SK-N-SH treated with all-trans-retinoic acid at 6 μM for 48 hours (cell line): ENCODE results near the gene CIDEC.
A peak's percentile ranks its signal among the peaks of the same experiment; 100 is the strongest.
"Not testable (repeated sequence)": the region's sequence is repeated elsewhere in the genome, so short reads cannot be mapped to it uniquely, and the experiment has no call there.

ENCODE experiments used
- ATAC-seq: fragments of 200-7000 bp; cut with Tn5 transposase; 3 replicates; pipeline ENCODE4 v1.9.1; 2020; ENCODE audit warnings: mild to moderate bottlenecking, moderate library complexity
- ARNTL ChIP-seq: fragments of 450-650 bp; formaldehyde crosslinking; IDR thresholded peaks from 2 replicates; pipeline ENCODE4 v1.5.0; 2020; ENCODE audit warnings: low read depth, mild to moderate bottlenecking, moderate library complexity, borderline replicate concordance
- BACH2 ChIP-seq: fragments of 250-450 bp; sonication (Bioruptor Pico); IDR thresholded peaks from 2 replicates; pipeline ENCODE4 v1.9.0; 2021; ENCODE audit warnings: mild to moderate bottlenecking, borderline replicate concordance
- CSDC2 ChIP-seq: fragments of 250-450 bp; sonication (Bioruptor Pico); IDR thresholded peaks from 2 replicates; pipeline ENCODE4 v1.5.0; 2020; ENCODE audit warnings: mild to moderate bottlenecking, moderate library complexity
- CSRNP3 ChIP-seq: fragments of 250-450 bp; sonication (Bioruptor Pico); IDR thresholded peaks from 2 replicates; pipeline ENCODE4 v1.5.1; 2021; ENCODE audit warnings: mild to moderate bottlenecking, moderate library complexity
- ESRRG ChIP-seq: fragments of 250-450 bp; sonication (Bioruptor Pico); IDR thresholded peaks from 2 replicates; pipeline ENCODE4 v1.6.1; 2021; ENCODE audit warnings: mild to moderate bottlenecking
- GLIS3 ChIP-seq: fragments of 250-450 bp; sonication (Bioruptor Pico); IDR thresholded peaks from 2 replicates; pipeline ENCODE4 v1.5.0; 2020; ENCODE audit warnings: mild to moderate bottlenecking, moderate library complexity
- OSR1 ChIP-seq: fragments of 250-450 bp; sonication (Bioruptor Pico); IDR thresholded peaks from 2 replicates; pipeline ENCODE4 v1.8.0; 2022; ENCODE audit warnings: moderate library complexity, mild to moderate bottlenecking, inconsistent platforms
- POU6F1 ChIP-seq: fragments of 250-450 bp; sonication (Bioruptor Pico); IDR thresholded peaks from 2 replicates; pipeline ENCODE4 v1.8.0; 2021; ENCODE audit warnings: low read depth, mild to moderate bottlenecking, moderate library complexity, borderline replicate concordance
- PPARA ChIP-seq: fragments of 250-450 bp; sonication (Bioruptor Pico); IDR thresholded peaks from 2 replicates; pipeline ENCODE4 v1.5.0; 2020; ENCODE audit warnings: mild to moderate bottlenecking, borderline replicate concordance
- RARB ChIP-seq: fragments of 250-450 bp; sonication (Bioruptor Pico); IDR thresholded peaks from 2 replicates; pipeline ENCODE4 v1.8.0; 2021; ENCODE audit warnings: mild to moderate bottlenecking, moderate library complexity
- SNAI2 ChIP-seq: fragments of 250-450 bp; sonication (Bioruptor Pico); IDR thresholded peaks from 2 replicates; pipeline ENCODE4 v1.5.0; 2020; ENCODE audit warnings: mild to moderate bottlenecking, moderate library complexity
- TOX ChIP-seq: fragments of 250-450 bp; sonication (Bioruptor Pico); IDR thresholded peaks from 2 replicates; pipeline ENCODE4 v1.8.0; 2021; ENCODE audit warnings: mild to moderate bottlenecking, moderate library complexity, borderline replicate concordance
- ZC3H10 ChIP-seq: fragments of 250-450 bp; sonication (Bioruptor Pico); IDR thresholded peaks from 2 replicates; pipeline ENCODE4 v1.5.1; 2021; ENCODE audit warnings: mild to moderate bottlenecking, moderate library complexity
- ZFP3 ChIP-seq: fragments of 250-450 bp; sonication (Bioruptor Pico); IDR thresholded peaks from 2 replicates; pipeline ENCODE4 v1.5.0; 2020; ENCODE audit warnings: mild to moderate bottlenecking, moderate library complexity
- ZFP30 ChIP-seq: fragments of 450-650 bp; formaldehyde crosslinking; IDR thresholded peaks from 2 replicates; pipeline ENCODE4 v1.5.0; 2022; ENCODE audit warnings: mild to moderate bottlenecking, moderate library complexity
- ZNF565 ChIP-seq: fragments of 450-650 bp; formaldehyde crosslinking; conservative IDR thresholded peaks from 2 replicates; pipeline ENCODE4 v1.5.0; 2020; ENCODE audit warnings: low read depth, mild to moderate bottlenecking, moderate library complexity
- ZNF70 ChIP-seq: fragments of 450-650 bp; formaldehyde crosslinking; IDR thresholded peaks from 2 replicates; pipeline ENCODE4 v1.5.0; 2020; ENCODE audit warnings: mild to moderate bottlenecking, moderate library complexity
- ZNF8 ChIP-seq: fragments of 450-650 bp; formaldehyde crosslinking; IDR thresholded peaks from 2 replicates; pipeline ENCODE4 v1.5.0; 2020; ENCODE audit warnings: mild to moderate bottlenecking, moderate library complexity
- TF ChIP-seq, protein P1 (sequence below): fragments of 250-450 bp; sonication (Bioruptor Pico); IDR thresholded peaks from 2 replicates; pipeline ENCODE4 v1.5.1; 2020; ENCODE audit warnings: low read depth, mild to moderate bottlenecking, moderate library complexity
- TF ChIP-seq, protein P2 (sequence below): fragments of 250-450 bp; sonication (Bioruptor Pico); IDR thresholded peaks from 2 replicates; pipeline ENCODE4 v1.5.0; 2020; ENCODE audit warnings: mild to moderate bottlenecking, moderate library complexity

The CIDEC gene

DNA sequence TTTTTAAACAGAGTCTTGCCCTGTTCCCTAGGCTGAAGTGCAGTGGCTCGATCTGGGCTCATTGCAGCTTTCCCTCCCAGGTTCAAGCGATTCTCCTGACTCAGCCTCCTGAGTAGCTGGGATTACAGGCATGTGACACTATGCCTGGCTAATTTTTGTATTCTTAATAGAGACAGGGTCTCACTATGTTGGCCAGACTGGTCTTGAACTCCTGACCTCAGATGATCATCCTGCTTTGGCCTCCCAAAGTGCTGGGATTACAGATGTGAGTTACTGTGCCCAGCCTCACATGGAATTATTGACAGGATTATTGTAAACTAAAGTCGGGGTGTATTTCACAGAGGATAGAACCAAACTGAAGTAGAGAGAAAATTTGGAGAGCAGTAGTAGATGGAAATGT lies 15.7 kb upstream of the CIDEC start:
- not testable (repeated sequence) for ATAC-seq

- no peak for ATAC-seq
- no peak for TF ChIP-seq ZFP30 (CRISPR knock-in tag)
- TF ChIP-seq OSR1 (CRISPR knock-in tag): no peak
- TF ChIP-seq PPARA: no peak
- TF ChIP-seq POU6F1 (CRISPR knock-in tag): no peak
- TF ChIP-seq ZFP3 (CRISPR knock-in tag): no peak
- TF ChIP-seq TOX (CRISPR knock-in tag): no peak
- TF ChIP-seq ZNF70: no peak
- TF ChIP-seq ZNF8 (CRISPR knock-in tag): no peak
These were observed 13.7 kb upstream of the CIDEC start for GRCh38 chr3:9893739-9894138.

DNA sequence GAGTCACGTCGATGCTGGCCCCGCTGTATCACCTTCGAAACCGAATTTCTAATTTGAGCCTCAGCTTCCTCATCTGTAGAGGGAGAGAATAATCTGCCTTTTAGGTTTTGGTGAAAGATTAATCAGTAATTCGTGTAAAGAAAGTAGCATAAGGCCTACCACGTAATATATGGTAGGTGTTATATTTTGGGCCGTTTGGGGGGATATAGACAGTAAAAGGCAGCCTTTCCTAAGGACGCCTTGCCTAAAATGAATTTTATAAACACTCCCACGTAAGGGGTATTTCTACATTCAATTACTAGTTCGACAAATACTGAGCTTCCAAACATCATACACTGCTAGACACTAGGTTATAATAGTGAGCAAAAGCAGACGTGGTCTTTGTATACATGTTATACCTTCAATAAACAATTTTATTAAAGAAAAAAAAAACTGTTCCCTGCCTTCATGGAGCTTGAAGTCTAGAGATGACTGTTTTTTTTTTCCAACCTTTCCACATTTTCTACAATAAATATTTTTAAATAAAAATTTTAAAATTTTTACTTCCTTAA lies 11.1 kb upstream of the CIDEC start:
- ATAC-seq: no peak; the same call in 2 of the 3 replicates

GRCh38 chr3:9890249-9891071 lies 10.4 kb upstream of the CIDEC start, which contains the start of gene JAGN1:
Gene JAGN1 (plus strand): TSS chr3:9890610. CDS start chr3:9890723, 113 bp downstream.
- peak; percentile 93 for ATAC-seq
- TF ChIP-seq, protein P1, sequence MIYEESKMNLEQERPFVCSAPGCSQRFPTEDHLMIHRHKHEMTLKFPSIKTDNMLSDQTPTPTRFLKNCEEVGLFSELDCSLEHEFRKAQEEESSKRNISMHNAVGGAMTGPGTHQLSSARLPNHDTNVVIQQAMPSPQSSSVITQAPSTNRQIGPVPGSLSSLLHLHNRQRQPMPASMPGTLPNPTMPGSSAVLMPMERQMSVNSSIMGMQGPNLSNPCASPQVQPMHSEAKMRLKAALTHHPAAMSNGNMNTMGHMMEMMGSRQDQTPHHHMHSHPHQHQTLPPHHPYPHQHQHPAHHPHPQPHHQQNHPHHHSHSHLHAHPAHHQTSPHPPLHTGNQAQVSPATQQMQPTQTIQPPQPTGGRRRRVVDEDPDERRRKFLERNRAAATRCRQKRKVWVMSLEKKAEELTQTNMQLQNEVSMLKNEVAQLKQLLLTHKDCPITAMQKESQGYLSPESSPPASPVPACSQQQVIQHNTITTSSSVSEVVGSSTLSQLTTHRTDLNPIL (CRISPR knock-in tag): no peak
- TF ChIP-seq RARB (CRISPR knock-in tag) (no peak), ZNF565 (CRISPR knock-in tag) (no peak), SNAI2 (CRISPR knock-in tag) (no peak), ZNF70 (no peak), TOX (CRISPR knock-in tag) (no peak), ZC3H10 (CRISPR knock-in tag) (no peak)
- TF ChIP-seq, protein P2, sequence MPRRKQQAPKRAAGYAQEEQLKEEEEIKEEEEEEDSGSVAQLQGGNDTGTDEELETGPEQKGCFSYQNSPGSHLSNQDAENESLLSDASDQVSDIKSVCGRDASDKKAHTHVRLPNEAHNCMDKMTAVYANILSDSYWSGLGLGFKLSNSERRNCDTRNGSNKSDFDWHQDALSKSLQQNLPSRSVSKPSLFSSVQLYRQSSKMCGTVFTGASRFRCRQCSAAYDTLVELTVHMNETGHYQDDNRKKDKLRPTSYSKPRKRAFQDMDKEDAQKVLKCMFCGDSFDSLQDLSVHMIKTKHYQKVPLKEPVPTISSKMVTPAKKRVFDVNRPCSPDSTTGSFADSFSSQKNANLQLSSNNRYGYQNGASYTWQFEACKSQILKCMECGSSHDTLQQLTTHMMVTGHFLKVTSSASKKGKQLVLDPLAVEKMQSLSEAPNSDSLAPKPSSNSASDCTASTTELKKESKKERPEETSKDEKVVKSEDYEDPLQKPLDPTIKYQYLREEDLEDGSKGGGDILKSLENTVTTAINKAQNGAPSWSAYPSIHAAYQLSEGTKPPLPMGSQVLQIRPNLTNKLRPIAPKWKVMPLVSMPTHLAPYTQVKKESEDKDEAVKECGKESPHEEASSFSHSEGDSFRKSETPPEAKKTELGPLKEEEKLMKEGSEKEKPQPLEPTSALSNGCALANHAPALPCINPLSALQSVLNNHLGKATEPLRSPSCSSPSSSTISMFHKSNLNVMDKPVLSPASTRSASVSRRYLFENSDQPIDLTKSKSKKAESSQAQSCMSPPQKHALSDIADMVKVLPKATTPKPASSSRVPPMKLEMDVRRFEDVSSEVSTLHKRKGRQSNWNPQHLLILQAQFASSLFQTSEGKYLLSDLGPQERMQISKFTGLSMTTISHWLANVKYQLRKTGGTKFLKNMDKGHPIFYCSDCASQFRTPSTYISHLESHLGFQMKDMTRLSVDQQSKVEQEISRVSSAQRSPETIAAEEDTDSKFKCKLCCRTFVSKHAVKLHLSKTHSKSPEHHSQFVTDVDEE (CRISPR knock-in tag): no peak

More for the DNA sequence above, 11.1 kb upstream of the CIDEC start:
- TF ChIP-seq CSRNP3 (CRISPR knock-in tag) (no peak), RARB (CRISPR knock-in tag) (no peak), TOX (CRISPR knock-in tag) (no peak), ZC3H10 (CRISPR knock-in tag) (no peak), ARNTL (no peak), ZFP3 (CRISPR knock-in tag) (no peak), SNAI2 (CRISPR knock-in tag) (no peak), CSDC2 (CRISPR knock-in tag) (no peak), ESRRG (no peak), GLIS3 (no peak), BACH2 (CRISPR knock-in tag) (no peak), ZNF8 (CRISPR knock-in tag) (no peak)
